Stimulated activated effector memory CD8-positive, alpha-beta T cell treated with anti-CD3 and anti-CD28 coated beads, Interleukin-12 subunit alpha, Interleukin-12 subunit beta, amount 100 ng/mL, for 72 hours (primary cell): Measurements from ENCODE around the gene MRO.

Source experiments
- ATAC-seq: fragments of 150-1000 bp; cut with Tn5 transposase; 2 replicates; pipeline ENCODE4 v1.10.0; 2021
- DNase-seq, 2 donors: peaks; one replicate each; pipeline ENCODE4 v3.0.0; 2021 to 2022; ENCODE audit warnings: low spot score in 2 of 2
- H3K27ac Mint-ChIP-seq: one replicate; pipeline ENCODE4 v1.8.0; 2022; ENCODE audit warnings: mild to moderate bottlenecking, mixed read lengths
- H3K36me3 Mint-ChIP-seq: one replicate; pipeline ENCODE4 v1.8.0; 2022; ENCODE audit warnings: mild to moderate bottlenecking, mixed read lengths
- H3K4me1 Mint-ChIP-seq: one replicate; pipeline ENCODE4 v1.8.0; 2022; ENCODE audit warnings: mixed read lengths
- H3K4me3 Mint-ChIP-seq: one replicate; pipeline ENCODE4 v1.8.0; 2022; ENCODE audit warnings: mild to moderate bottlenecking, mixed read lengths
- H3K9me3 Mint-ChIP-seq: one replicate; pipeline ENCODE4 v1.8.0; 2022; ENCODE audit warnings: mixed read lengths

MRO gene

DNA sequence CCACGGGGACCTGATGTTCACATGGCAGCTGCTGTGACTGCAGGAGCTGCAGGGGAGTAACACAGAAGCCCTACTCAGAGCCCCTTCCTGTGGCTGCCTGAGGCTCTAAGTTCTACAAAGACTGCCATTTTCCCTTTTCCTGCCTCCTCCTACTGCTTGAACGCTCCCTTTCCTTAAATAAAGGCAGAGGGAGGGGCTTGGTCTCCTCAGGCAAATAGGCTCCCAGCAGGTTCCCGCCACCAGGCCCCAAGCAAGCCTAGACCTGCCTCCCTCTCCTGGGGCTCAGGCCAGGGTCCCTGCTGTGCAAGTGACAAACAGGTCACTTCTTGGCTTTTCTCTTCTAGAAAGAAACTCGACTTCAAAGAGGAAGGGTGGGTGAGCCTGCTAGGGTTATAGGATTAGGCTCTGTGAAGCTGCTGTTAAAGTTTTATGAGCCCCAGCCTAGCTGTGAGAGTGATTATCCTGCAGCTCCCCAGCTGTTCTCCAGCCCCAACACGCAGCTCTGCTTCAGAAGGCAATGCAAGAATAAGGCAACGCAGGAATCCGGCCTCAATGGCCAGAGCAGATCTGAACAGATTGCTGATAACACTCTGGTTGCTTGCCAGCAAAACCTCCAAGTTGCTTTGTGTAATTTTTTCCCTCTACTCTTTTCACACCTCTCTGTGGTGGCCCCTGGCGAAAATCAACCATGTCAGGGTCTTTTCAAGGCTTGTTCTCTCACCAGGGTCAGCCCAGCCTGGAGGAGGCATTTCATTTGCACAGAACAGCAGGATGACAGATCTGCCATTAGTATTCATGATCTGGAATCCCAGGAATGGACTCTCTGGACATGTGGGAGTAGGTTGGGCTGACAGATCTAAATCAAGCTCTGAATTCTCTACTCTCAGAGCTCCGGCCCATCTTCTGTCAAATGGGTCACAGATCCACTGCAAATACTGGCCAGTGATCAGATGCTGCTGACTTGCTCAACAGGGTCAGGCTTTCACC, 71.3 kb downstream of the MRO start:
- Mint-ChIP-seq H3K36me3 (no peaks in the 10 kb centered on the region), H3K27ac (no peak overlapping the region), H3K9me3 (no peaks in the 10 kb centered on the region), H3K4me1 (no peaks in the 10 kb centered on the region), H3K4me3 (no peak overlapping the region)
- ATAC-seq (no peak), DNase-seq (no peak)

DNA sequence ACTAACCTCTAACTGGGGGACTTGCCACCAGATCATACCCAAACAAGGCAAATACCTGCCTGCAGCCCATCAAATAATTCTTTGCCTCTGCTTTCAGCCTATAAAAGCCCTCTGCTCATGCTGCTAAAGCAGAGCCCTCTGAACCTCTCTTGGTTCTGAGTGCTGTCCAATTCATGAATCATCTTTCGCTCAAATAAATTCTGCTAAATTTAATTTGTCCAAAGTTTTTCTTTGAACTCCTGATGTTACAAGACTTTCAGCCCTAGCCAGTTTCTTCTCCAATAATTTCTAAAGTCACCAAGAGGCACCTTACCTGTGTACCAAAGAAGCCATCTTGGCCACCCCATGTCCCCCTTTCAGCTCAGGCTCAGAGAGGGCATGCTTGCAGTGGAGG, 72.0 kb downstream of the MRO start:
- Mint-ChIP-seq H3K9me3 (no peaks in the 10 kb centered on the region), H3K36me3 (no peaks in the 10 kb centered on the region), H3K4me3 (no peak overlapping the region), H3K4me1 (no peaks in the 10 kb centered on the region), H3K27ac (no peak overlapping the region)
- ATAC-seq (no peak), DNase-seq (no peak)

DNA sequence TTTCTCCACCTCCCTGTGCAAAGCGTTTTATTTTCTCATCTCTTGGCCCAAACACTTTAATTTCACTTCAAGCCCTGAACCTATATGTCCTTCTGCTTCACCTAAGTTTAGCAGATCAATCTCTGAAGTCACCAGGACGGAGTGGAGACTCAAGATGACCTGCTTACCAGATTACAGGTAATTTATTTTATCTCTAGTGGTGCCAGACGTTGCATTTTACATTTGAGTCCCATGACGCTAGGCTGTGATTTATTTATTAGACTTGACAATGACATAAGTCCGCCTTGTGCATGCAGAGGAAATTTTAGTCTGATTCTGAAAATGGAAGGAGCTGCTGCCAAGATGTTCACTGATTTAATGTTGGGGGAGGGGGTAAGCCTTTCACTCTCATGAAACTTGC, 73.9 kb downstream of the MRO start:
- DNase-seq (no peak), ATAC-seq (no peak)
- H3K36me3 Mint-ChIP-seq, result no peaks in the 10 kb centered on the region
- no peak overlapping the region for H3K4me3 Mint-ChIP-seq
- H3K27ac Mint-ChIP-seq, result no peak overlapping the region
- no peaks in the 10 kb centered on the region for H3K9me3 Mint-ChIP-seq
- no peaks in the 10 kb centered on the region for H3K4me1 Mint-ChIP-seq
